GM23338 (cell line): ENCODE measurements around the gene LRP1B. TPM values are rescaled to one million over a fixed set of nuclear protein-coding genes. Genes with fewer than 3 reads are reported as not detected.

Experiments used
- ATAC-seq: fragments of 200-7000 bp; cut with Tn5 transposase; 3 replicates; pipeline ENCODE4 v1.9.1; 2020
- DNase-seq: peaks from one replicate; pipeline ENCODE4 v3.0.0-alpha.2; 2015; ENCODE audit warnings: low spot score
- H2AFZ ChIP-seq: fragments of 200-600 bp; sonication (generic); 2 replicates; pipeline ENCODE4 v1.8.0; 2016; ENCODE audit warnings: antibody characterized with exemption, mild to moderate bottlenecking, moderate library complexity
- H3F3A ChIP-seq: fragments of 200-600 bp; sonication (generic); replicated peaks from 2 replicates; pipeline ENCODE4 v1.8.0; 2017; ENCODE audit warnings: antibody characterized with exemption, mixed run types, low read depth
- H3K27ac ChIP-seq: fragments of 200-600 bp; sonication (generic); 2 replicates; pipeline ENCODE4 v1.6.1; 2016; ENCODE audit warnings: low read depth
- H3K27me3 ChIP-seq: fragments of 200-600 bp; sonication (generic); 2 replicates; pipeline ENCODE4 v1.8.0; 2016; ENCODE audit warnings: mild to moderate bottlenecking, mixed run types, moderate library complexity; ENCODE audit not compliant: insufficient read depth
- H3K36me3 ChIP-seq: fragments of 200-600 bp; sonication (generic); 2 replicates; pipeline ENCODE4 v1.8.0; 2016; ENCODE audit warnings: mild to moderate bottlenecking; ENCODE audit not compliant: insufficient read depth
- H3K4me1 ChIP-seq: fragments of 200-600 bp; sonication (generic); 2 replicates; pipeline ENCODE4 v1.8.0; 2016; ENCODE audit warnings: mild to moderate bottlenecking, moderate library complexity; ENCODE audit not compliant: insufficient read depth
- H3K4me2 ChIP-seq: fragments of 200-600 bp; sonication (generic); 2 replicates; pipeline ENCODE4 v1.7.1; 2017; ENCODE audit warnings: mixed run types
- H3K4me3 ChIP-seq: fragments of 200-600 bp; sonication (generic); 2 replicates; pipeline ENCODE4 v1.6.1; 2016; ENCODE audit warnings: mixed run types
- H3K79me2 ChIP-seq: fragments of 200-600 bp; sonication (generic); replicated peaks from 2 replicates; pipeline ENCODE4 v1.8.0; 2017; ENCODE audit warnings: mild to moderate bottlenecking; ENCODE audit not compliant: insufficient read depth
- H3K9me2 ChIP-seq: fragments of 200-600 bp; sonication (generic); 2 replicates; pipeline ENCODE4 v1.8.0; 2017; ENCODE audit not compliant: insufficient read depth
- H4K20me1 ChIP-seq: fragments of 200-600 bp; sonication (generic); replicated peaks from 2 replicates; pipeline ENCODE4 v1.8.0; 2017; ENCODE audit warnings: mild to moderate bottlenecking; ENCODE audit not compliant: insufficient read depth
- H3K27ac Mint-ChIP-seq: 2 replicates; pipeline ENCODE4 v1.8.0; 2020; ENCODE audit warnings: inconsistent platforms, mild to moderate bottlenecking, moderate library complexity, mixed read lengths
- H3K27me3 Mint-ChIP-seq: 3 replicates; pipeline ENCODE4 v1.8.0; 2022; ENCODE audit warnings: low read depth, mild to moderate bottlenecking, moderate library complexity, mixed read lengths, inconsistent platforms; ENCODE audit not compliant: insufficient read depth, poor library complexity
- H3K36me3 Mint-ChIP-seq: 3 replicates; pipeline ENCODE4 v1.8.0; 2021; ENCODE audit warnings: low read depth, mild to moderate bottlenecking, inconsistent platforms, moderate library complexity, mixed read lengths
- H3K4me1 Mint-ChIP-seq: 3 replicates; pipeline ENCODE4 v1.8.0; 2020; ENCODE audit warnings: mild to moderate bottlenecking, inconsistent platforms, mixed read lengths
- H3K4me3 Mint-ChIP-seq: 3 replicates; pipeline ENCODE4 v1.8.0; 2021; ENCODE audit warnings: moderate library complexity, mild to moderate bottlenecking, inconsistent platforms, mixed read lengths
- H3K9me3 Mint-ChIP-seq: 3 replicates; pipeline ENCODE4 v1.8.0; 2020; ENCODE audit warnings: moderate library complexity, mild to moderate bottlenecking, inconsistent platforms, mixed read lengths
- CREB1 ChIP-seq: fragments of 250-450 bp; sonication (Bioruptor Pico); IDR thresholded peaks from 2 replicates; pipeline ENCODE4 v1.5.0; 2020; ENCODE audit warnings: low read depth, mild to moderate bottlenecking, moderate library complexity
- EZH2 ChIP-seq: fragments of 200-600 bp; sonication (generic); IDR thresholded peaks from one replicate; pipeline ENCODE4 v1.8.0; 2017; ENCODE audit warnings: antibody characterized with exemption, mild to moderate bottlenecking, low read depth; ENCODE audit not compliant: unreplicated experiment
- EZH2phosphoT487 ChIP-seq: fragments of 200-600 bp; sonication (generic); IDR thresholded peaks from one replicate; pipeline ENCODE4 v1.8.1; 2018; ENCODE audit warnings: antibody characterized with exemption; ENCODE audit not compliant: unreplicated experiment
- JUNB ChIP-seq: IDR thresholded peaks from one replicate; pipeline ENCODE4 v1.6.1; 2016; ENCODE audit warnings: antibody characterized with exemption; ENCODE audit not compliant: unreplicated experiment
- NANOG ChIP-seq: IDR thresholded peaks from 2 replicates; pipeline ENCODE4 v1.6.1; 2016; ENCODE audit warnings: antibody characterized with exemption, borderline replicate concordance
- POLR2AphosphoS5 ChIP-seq: IDR thresholded peaks from 2 replicates; pipeline ENCODE4 v1.6.1; 2016; ENCODE audit warnings: antibody characterized with exemption, low read depth
- STAT1 ChIP-seq: IDR thresholded peaks from one replicate; pipeline ENCODE4 v1.6.1; 2016; ENCODE audit warnings: antibody characterized with exemption; ENCODE audit not compliant: unreplicated experiment
- ZNF114 ChIP-seq: fragments of 250-450 bp; sonication (Bioruptor Pico); IDR thresholded peaks from 2 replicates; pipeline ENCODE4 v1.5.0; 2020; ENCODE audit warnings: mild to moderate bottlenecking, moderate library complexity
- ZNF331 ChIP-seq: fragments of 250-450 bp; sonication (Bioruptor Pico); IDR thresholded peaks from 2 replicates; pipeline ENCODE4 v1.5.0; 2020; ENCODE audit warnings: low read depth, mild to moderate bottlenecking, moderate library complexity
- polyA plus RNA-seq: library from polyadenylated mRNA; unstranded; fragments of >200 nt; fragmentation: Nextera tagmentation; extraction: Ambion mirVana; gene quantifications from 2 replicates; pipeline ENCODE4 v1.2.1, GENCODE V29; 2016
- total RNA-seq: library from RNA; depleted of rRNA; stranded (reverse); fragments of >200 nt; shearing (Covaris generic); gene quantifications from 2 replicates; pipeline ENCODE4 v1.2.3, GENCODE V29; 2014
- TF ChIP-seq, protein P1 (sequence below): IDR thresholded peaks from one replicate; pipeline ENCODE4 v1.6.1; 2018; ENCODE audit warnings: antibody characterized with exemption; ENCODE audit not compliant: unreplicated experiment
- TF ChIP-seq, protein P2 (sequence below): fragments of 250-450 bp; sonication (Bioruptor Pico); IDR thresholded peaks from 2 replicates; pipeline ENCODE4 v1.5.0; 2020; ENCODE audit warnings: mild to moderate bottlenecking, moderate library complexity
- TF ChIP-seq, protein P3 (sequence below), 2 experiments: fragments of 200-600 bp in 1 of 2; sonication (generic) in 1 of 2; conservative IDR thresholded peaks; 2 replicates each; pipeline versions ENCODE4 v1.5.1 to v1.6.1; 2016 to 2017; ENCODE audit warnings: antibody characterized with exemption in 2 of 2, low read depth in 2 of 2, mild to moderate bottlenecking in 2 of 2, moderate library complexity in 1 of 2
- TF ChIP-seq, protein P4 (sequence below): IDR thresholded peaks from 2 replicates; pipeline ENCODE4 v1.6.1; 2016; ENCODE audit warnings: antibody characterized with exemption

Gene LRP1B
- total and polyA plus RNA-seq, 2 experiments from 2014 or later, result 0.15 to 0.97 TPM

DNA sequence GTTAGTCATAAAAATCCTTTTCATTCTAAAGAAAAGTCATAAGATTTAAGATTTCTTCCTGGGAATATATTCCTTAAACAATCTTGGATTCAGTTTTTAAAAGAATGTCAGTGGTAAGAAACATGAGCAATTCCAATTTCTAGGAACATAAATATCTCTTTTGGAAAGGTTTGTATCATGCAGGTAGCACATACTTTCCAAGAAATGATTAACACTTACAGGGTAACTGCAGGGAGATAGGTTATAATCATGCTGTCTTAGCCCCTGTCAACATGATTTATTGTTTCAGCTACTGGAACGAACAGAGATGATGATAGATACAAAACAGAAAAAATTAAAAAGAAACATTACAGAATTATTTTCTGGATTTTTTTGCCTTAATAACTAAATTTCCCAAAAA, 1537.7 kb downstream of the LRP1B start:
- TF ChIP-seq EZH2phosphoT487 (no peak), NANOG (no peak), CREB1 (no peak), POLR2AphosphoS5 (no peak), ZNF331 (CRISPR knock-in tag) (no peak), EZH2 (no peak), JUNB (no peak), STAT1 (no peak), ZNF114 (CRISPR knock-in tag) (no peak)
- TF ChIP-seq, protein P1, sequence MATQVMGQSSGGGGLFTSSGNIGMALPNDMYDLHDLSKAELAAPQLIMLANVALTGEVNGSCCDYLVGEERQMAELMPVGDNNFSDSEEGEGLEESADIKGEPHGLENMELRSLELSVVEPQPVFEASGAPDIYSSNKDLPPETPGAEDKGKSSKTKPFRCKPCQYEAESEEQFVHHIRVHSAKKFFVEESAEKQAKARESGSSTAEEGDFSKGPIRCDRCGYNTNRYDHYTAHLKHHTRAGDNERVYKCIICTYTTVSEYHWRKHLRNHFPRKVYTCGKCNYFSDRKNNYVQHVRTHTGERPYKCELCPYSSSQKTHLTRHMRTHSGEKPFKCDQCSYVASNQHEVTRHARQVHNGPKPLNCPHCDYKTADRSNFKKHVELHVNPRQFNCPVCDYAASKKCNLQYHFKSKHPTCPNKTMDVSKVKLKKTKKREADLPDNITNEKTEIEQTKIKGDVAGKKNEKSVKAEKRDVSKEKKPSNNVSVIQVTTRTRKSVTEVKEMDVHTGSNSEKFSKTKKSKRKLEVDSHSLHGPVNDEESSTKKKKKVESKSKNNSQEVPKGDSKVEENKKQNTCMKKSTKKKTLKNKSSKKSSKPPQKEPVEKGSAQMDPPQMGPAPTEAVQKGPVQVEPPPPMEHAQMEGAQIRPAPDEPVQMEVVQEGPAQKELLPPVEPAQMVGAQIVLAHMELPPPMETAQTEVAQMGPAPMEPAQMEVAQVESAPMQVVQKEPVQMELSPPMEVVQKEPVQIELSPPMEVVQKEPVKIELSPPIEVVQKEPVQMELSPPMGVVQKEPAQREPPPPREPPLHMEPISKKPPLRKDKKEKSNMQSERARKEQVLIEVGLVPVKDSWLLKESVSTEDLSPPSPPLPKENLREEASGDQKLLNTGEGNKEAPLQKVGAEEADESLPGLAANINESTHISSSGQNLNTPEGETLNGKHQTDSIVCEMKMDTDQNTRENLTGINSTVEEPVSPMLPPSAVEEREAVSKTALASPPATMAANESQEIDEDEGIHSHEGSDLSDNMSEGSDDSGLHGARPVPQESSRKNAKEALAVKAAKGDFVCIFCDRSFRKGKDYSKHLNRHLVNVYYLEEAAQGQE, result no peak
- TF ChIP-seq, protein P2, sequence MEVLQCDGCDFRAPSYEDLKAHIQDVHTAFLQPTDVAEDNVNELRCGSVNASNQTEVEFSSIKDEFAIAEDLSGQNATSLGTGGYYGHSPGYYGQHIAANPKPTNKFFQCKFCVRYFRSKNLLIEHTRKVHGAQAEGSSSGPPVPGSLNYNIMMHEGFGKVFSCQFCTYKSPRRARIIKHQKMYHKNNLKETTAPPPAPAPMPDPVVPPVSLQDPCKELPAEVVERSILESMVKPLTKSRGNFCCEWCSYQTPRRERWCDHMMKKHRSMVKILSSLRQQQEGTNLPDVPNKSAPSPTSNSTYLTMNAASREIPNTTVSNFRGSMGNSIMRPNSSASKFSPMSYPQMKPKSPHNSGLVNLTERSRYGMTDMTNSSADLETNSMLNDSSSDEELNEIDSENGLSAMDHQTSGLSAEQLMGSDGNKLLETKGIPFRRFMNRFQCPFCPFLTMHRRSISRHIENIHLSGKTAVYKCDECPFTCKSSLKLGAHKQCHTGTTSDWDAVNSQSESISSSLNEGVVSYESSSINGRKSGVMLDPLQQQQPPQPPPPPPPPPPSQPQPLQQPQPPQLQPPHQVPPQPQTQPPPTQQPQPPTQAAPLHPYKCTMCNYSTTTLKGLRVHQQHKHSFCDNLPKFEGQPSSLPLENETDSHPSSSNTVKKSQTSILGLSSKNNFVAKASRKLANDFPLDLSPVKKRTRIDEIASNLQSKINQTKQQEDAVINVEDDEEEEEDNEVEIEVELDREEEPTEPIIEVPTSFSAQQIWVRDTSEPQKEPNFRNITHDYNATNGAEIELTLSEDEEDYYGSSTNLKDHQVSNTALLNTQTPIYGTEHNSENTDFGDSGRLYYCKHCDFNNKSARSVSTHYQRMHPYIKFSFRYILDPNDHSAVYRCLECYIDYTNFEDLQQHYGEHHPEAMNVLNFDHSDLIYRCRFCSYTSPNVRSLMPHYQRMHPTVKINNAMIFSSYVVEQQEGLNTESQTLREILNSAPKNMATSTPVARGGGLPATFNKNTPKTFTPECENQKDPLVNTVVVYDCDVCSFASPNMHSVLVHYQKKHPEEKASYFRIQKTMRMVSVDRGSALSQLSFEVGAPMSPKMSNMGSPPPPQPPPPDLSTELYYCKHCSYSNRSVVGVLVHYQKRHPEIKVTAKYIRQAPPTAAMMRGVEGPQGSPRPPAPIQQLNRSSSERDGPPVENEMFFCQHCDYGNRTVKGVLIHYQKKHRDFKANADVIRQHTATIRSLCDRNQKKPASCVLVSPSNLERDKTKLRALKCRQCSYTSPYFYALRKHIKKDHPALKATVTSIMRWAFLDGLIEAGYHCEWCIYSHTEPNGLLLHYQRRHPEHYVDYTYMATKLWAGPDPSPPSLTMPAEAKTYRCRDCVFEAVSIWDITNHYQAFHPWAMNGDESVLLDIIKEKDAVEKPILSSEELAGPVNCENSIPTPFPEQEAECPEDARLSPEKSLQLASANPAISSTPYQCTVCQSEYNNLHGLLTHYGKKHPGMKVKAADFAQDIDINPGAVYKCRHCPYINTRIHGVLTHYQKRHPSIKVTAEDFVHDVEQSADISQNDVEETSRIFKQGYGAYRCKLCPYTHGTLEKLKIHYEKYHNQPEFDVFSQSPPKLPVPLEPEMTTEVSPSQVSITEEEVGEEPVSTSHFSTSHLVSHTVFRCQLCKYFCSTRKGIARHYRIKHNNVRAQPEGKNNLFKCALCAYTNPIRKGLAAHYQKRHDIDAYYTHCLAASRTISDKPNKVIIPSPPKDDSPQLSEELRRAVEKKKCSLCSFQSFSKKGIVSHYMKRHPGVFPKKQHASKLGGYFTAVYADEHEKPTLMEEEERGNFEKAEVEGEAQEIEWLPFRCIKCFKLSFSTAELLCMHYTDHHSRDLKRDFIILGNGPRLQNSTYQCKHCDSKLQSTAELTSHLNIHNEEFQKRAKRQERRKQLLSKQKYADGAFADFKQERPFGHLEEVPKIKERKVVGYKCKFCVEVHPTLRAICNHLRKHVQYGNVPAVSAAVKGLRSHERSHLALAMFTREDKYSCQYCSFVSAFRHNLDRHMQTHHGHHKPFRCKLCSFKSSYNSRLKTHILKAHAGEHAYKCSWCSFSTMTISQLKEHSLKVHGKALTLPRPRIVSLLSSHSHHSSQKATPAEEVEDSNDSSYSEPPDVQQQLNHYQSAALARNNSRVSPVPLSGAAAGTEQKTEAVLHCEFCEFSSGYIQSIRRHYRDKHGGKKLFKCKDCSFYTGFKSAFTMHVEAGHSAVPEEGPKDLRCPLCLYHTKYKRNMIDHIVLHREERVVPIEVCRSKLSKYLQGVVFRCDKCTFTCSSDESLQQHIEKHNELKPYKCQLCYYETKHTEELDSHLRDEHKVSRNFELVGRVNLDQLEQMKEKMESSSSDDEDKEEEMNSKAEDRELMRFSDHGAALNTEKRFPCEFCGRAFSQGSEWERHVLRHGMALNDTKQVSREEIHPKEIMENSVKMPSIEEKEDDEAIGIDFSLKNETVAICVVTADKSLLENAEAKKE (CRISPR knock-in tag), result no peak
- TF ChIP-seq, protein P3, sequence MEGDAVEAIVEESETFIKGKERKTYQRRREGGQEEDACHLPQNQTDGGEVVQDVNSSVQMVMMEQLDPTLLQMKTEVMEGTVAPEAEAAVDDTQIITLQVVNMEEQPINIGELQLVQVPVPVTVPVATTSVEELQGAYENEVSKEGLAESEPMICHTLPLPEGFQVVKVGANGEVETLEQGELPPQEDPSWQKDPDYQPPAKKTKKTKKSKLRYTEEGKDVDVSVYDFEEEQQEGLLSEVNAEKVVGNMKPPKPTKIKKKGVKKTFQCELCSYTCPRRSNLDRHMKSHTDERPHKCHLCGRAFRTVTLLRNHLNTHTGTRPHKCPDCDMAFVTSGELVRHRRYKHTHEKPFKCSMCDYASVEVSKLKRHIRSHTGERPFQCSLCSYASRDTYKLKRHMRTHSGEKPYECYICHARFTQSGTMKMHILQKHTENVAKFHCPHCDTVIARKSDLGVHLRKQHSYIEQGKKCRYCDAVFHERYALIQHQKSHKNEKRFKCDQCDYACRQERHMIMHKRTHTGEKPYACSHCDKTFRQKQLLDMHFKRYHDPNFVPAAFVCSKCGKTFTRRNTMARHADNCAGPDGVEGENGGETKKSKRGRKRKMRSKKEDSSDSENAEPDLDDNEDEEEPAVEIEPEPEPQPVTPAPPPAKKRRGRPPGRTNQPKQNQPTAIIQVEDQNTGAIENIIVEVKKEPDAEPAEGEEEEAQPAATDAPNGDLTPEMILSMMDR (conservative IDR thresholded peaks at IDR 0.05; ENCODE audit: low read depth in 2 of 2), result no peak
- TF ChIP-seq, protein P4, sequence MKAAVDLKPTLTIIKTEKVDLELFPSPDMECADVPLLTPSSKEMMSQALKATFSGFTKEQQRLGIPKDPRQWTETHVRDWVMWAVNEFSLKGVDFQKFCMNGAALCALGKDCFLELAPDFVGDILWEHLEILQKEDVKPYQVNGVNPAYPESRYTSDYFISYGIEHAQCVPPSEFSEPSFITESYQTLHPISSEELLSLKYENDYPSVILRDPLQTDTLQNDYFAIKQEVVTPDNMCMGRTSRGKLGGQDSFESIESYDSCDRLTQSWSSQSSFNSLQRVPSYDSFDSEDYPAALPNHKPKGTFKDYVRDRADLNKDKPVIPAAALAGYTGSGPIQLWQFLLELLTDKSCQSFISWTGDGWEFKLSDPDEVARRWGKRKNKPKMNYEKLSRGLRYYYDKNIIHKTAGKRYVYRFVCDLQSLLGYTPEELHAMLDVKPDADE, result no peak
- H3K9me2 ChIP-seq, result no peaks in the 10 kb centered on the region
- H3K4me2 ChIP-seq, result no peak overlapping the region
- Mint-ChIP-seq H3K4me1 (no peaks in the 10 kb centered on the region), H3K4me3 (no peak overlapping the region), H3K36me3 (no peaks in the 10 kb centered on the region), H3K27me3 (peaks cover 2% of the 10 kb centered on the region), H3K9me3 (no peaks in the 10 kb centered on the region), H3K27ac (no peak overlapping the region)
- no peaks in the 10 kb centered on the region for H4K20me1 ChIP-seq
- H3K4me1 ChIP-seq, result no peaks in the 10 kb centered on the region
- DNase-seq, result no peak
- H2AFZ ChIP-seq, result no peak overlapping the region
- H3F3A ChIP-seq, result no peaks in the 10 kb centered on the region
- H3K27ac ChIP-seq, result no peak overlapping the region
- H3K79me2 ChIP-seq, result no peaks in the 10 kb centered on the region
- H3K4me3 ChIP-seq, result no peak overlapping the region
- H3K36me3 ChIP-seq, result no peaks in the 10 kb centered on the region
- no peak for ATAC-seq
- H3K27me3 ChIP-seq, result no peaks in the 10 kb centered on the region
